GM12872 (cell line): ENCODE data around the gene XRCC3.

Experiments used
- CTCF ChIP-seq: IDR thresholded peaks from 3 replicates; pipeline ENCODE4 v1.5.1; 2011; ENCODE audit warnings: low read depth, mild to moderate bottlenecking, low read length, moderate library complexity; ENCODE audit not compliant: insufficient read depth

Gene XRCC3

DNA sequence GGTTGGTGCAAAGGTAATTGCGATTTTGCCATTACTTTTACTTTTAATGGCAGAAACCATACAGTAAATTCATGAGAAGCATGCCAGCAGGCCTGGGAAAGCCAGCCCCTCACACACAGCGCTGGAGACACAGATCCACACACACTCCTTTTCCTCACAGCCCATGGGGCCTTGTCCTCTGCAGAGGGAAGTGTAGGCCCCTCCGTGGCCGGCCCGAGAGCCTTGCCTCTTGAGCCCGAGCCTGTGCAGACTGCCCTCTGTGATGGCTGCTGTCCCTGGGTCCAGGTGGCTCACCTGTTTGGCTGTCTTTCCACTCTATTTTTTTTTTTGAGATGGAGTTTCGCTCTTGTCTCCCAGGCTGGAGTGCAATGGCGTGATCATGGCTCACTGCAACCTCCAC is 39.3 kb downstream of the XRCC3 start:
- TF ChIP-seq CTCF = no peak

- TF ChIP-seq CTCF = no peak
Measured at GRCh38 chr14:103671911-103672310, 43.3 kb downstream of the XRCC3 start.

DNA sequence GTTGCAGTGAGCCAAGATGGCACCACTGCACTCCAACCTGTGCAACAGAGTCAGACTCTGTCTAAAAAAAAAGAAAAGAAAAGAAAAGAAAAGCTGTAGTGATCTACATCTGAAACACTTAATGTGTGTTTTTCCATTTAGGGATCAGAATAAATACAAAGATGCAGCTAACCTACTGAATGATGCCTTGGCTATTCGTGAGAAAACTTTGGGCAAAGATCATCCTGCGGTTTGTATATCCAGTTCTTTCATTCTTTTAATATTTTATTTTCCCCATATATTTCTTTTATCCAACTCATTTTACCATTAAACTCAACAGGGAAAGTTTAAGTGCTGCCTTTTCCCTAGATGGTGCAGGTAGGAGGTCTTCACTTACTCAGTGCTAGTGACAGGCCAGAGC is 45.9 kb downstream of the XRCC3 start:
- TF ChIP-seq CTCF = no peak

- no peak for TF ChIP-seq CTCF
Measured at GRCh38 chr14:103668117-103668516, 47.1 kb downstream of the XRCC3 start.

GRCh38 chr14:103667671-103668070 is 47.6 kb downstream of the XRCC3 start:
- no peak for TF ChIP-seq CTCF

DNA sequence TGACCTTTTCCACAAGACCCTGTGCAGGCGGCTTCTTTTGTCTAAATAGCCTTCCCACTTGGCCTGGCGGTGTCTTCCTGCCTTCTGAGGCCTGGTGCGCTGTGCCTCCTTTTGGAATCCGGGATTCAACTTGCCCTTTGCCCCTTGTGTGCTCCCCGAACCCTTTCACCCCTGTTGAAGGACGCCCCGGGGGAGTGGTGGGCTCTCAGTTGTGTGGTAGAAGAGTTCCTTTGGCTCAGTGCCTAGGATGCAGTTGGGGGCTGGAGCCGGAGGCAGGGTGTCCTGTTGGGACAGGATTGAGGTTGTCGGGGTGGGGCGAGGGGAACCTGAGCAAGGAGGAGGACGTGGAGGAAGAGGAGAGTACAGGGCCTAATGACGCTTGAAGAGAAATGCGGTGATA is 51.7 kb downstream of the XRCC3 start:
- TF ChIP-seq CTCF = no peak

- TF ChIP-seq CTCF = no peak
Measured at GRCh38 chr14:103662591-103662990, 52.7 kb downstream of the XRCC3 start.

- TF ChIP-seq CTCF = no peak
Measured at GRCh38 chr14:103662029-103662428, 53.2 kb downstream of the XRCC3 start.
